HCT116 (cell line): ENCODE results near the gene TNF. TPM values are rescaled to one million over a fixed set of nuclear protein-coding genes. Genes with fewer than 3 reads are reported as not detected.

Experiments
- ATAC-seq: fragments of 200-7000 bp; cut with Tn5 transposase; 2 replicates; pipeline ENCODE4 v1.9.1; 2020; ENCODE audit warnings: mild to moderate bottlenecking, moderate library complexity
- BruUV-seq: library from RNA; stranded (reverse); fragments of 400-500 nt; replicated peaks from 2 replicates; lab custom pipeline; 2021; lab: Mats Ljungman, UMichigan
- CTCF ChIA-PET: fragments of 300-600 bp; sonication (Branson Sonifier 250); formaldehyde crosslinking; loops from one replicate; lab custom pipeline; 2021; ENCODE audit warnings: antibody characterized with exemption; lab: Charles Lee
- POLR2A ChIA-PET: fragments of 300-600, 350-600 bp; sonication (Branson Sonifier 250); formaldehyde crosslinking; loops from one replicate; lab custom pipeline; 2021; ENCODE audit warnings: antibody characterized with exemption; lab: Charles Lee
- RAD21 ChIA-PET, 2 experiments: fragments of 300-600 bp; sonication (Branson Sonifier 250); formaldehyde crosslinking; loops; one replicate each; lab custom pipeline; 2023; ENCODE audit warnings: low total read pairs in 2 of 2; ENCODE audit not compliant: uncharacterized antibody in 2 of 2, unreplicated experiment in 2 of 2, low non-redundant PET in 1 of 2; lab: Charles Lee
- DNase-seq: peaks from one replicate; pipeline ENCODE4 v3.0.0-alpha.2; 2010; ENCODE audit warnings: low read depth, low spot score
- H2AFZ ChIP-seq: fragments of 200-600 bp; shearing (Covaris generic), sonication (generic); 2 replicates; pipeline ENCODE4 v1.6.1; 2017; ENCODE audit warnings: low read depth, mixed run types, mixed read lengths, antibody characterized with exemption, low read length; ENCODE audit not compliant: poor library complexity, severe bottlenecking
- H3K27ac ChIP-seq: 2 replicates; pipeline ENCODE4 v1.5.1; 2012; ENCODE audit warnings: low read depth, low read length
- H3K27me3 ChIP-seq: fragments of 200-600 bp; sonication (generic); 2 replicates; pipeline ENCODE4 v1.6.1; 2016; ENCODE audit warnings: mixed run types, low read length, mixed read lengths; ENCODE audit not compliant: insufficient read depth
- H3K36me3 ChIP-seq, 2 experiments: fragments of 200-500 bp in 1 of 2; fragments of 200-600 bp in 1 of 2; sonication (Bioruptor generic) in 1 of 2; sonication (generic) in 1 of 2; 2 replicates each; pipeline versions ENCODE4 v1.5.1 to v1.6.1; 2014 to 2016; ENCODE audit warnings: low read length in 2 of 2, inconsistent platforms in 1 of 2, mixed read lengths in 1 of 2, mixed run types in 1 of 2; ENCODE audit not compliant: insufficient read depth in 2 of 2, control insufficient read depth in 1 of 2
- H3K4me1 ChIP-seq, 2 experiments: fragments of 200-600 bp in 1 of 2; sonication (generic) in 1 of 2; 2 replicates each; pipeline versions ENCODE4 v1.5.1 to v1.6.1; 2012 to 2017; ENCODE audit warnings: low read length in 2 of 2, inconsistent platforms in 1 of 2, mild to moderate bottlenecking in 1 of 2, mixed read lengths in 1 of 2, mixed run types in 1 of 2, moderate library complexity in 1 of 2; ENCODE audit not compliant: insufficient read depth in 2 of 2, control insufficient read depth in 1 of 2
- H3K4me2 ChIP-seq: fragments of 200-600 bp; sonication (generic); 2 replicates; pipeline ENCODE4 v1.6.1; 2017; ENCODE audit warnings: mixed run types, low read length, mixed read lengths
- H3K4me3 ChIP-seq, 2 experiments: fragments of 200-600 bp in 1 of 2; sonication (generic) in 1 of 2; replicated peaks in 1 of 2; 2 replicates each; pipeline ENCODE4 v1.5.1; 2011 to 2016; ENCODE audit warnings: low read length in 2 of 2, control low read depth in 1 of 2, low read depth in 1 of 2, mild to moderate bottlenecking in 1 of 2, mixed read lengths in 1 of 2, mixed run types in 1 of 2
- H3K79me2 ChIP-seq: fragments of 200-600 bp; sonication (generic); 2 replicates; pipeline ENCODE4 v1.6.1; 2017; ENCODE audit warnings: mild to moderate bottlenecking, mixed run types, low read length, moderate library complexity, mixed read lengths; ENCODE audit not compliant: insufficient read depth
- H3K9ac ChIP-seq: fragments of 200-600 bp; sonication (generic); 2 replicates; pipeline ENCODE4 v1.6.1; 2016; ENCODE audit warnings: low read length, mixed read lengths
- H3K9me2 ChIP-seq: fragments of 200-600 bp; sonication (generic), shearing (Covaris generic); 2 replicates; pipeline ENCODE4 v1.6.1; 2017; ENCODE audit warnings: mixed run types, mild to moderate bottlenecking, moderate library complexity; ENCODE audit not compliant: insufficient read depth
- H3K9me3 ChIP-seq, 2 experiments: fragments of 200-500 bp in 1 of 2; fragments of 200-600 bp in 1 of 2; sonication (Bioruptor generic) in 1 of 2; sonication (generic) in 1 of 2; 2 replicates each; pipeline ENCODE4 v1.6.1; 2014 to 2017; ENCODE audit warnings: low read length in 2 of 2, mixed read lengths in 2 of 2, inconsistent platforms in 1 of 2, low read depth in 1 of 2, mild to moderate bottlenecking in 1 of 2, mixed run types in 1 of 2, moderate library complexity in 1 of 2; ENCODE audit not compliant: control insufficient read depth in 1 of 2, insufficient read depth in 1 of 2
- H4K20me1 ChIP-seq: fragments of 200-600 bp; sonication (generic), shearing (Covaris generic); 2 replicates; pipeline ENCODE4 v1.6.1; 2017; ENCODE audit warnings: mixed run types, mild to moderate bottlenecking, moderate library complexity; ENCODE audit not compliant: insufficient read depth
- CBX3 ChIP-seq: IDR thresholded peaks from 2 replicates; pipeline ENCODE4 v1.6.1; 2012; ENCODE audit warnings: low read depth
- CEBPB ChIP-seq: IDR thresholded peaks from 2 replicates; pipeline ENCODE4 v1.6.1; 2012; ENCODE audit warnings: low read depth
- CTCF ChIP-seq, 3 experiments: fragments of 200-600 bp in 1 of 3; sonication (generic) in 1 of 3; IDR thresholded peaks in 2 of 3; conservative IDR thresholded peaks in 1 of 3; 2 replicates each; pipeline ENCODE4 v1.5.1; 2012 to 2017; ENCODE audit warnings: low read depth in 2 of 3, low read length in 2 of 3, antibody characterized with exemption in 1 of 3, borderline replicate concordance in 1 of 3, control low read depth in 1 of 3, mild to moderate bottlenecking in 1 of 3, mixed read lengths in 1 of 3, mixed run types in 1 of 3, moderate library complexity in 1 of 3; ENCODE audit not compliant: insufficient read depth in 1 of 3
- EGR1 ChIP-seq: IDR thresholded peaks from 2 replicates; pipeline ENCODE4 v1.6.1; 2012; ENCODE audit warnings: low read depth
- ELF1 ChIP-seq: IDR thresholded peaks from 2 replicates; pipeline ENCODE4 v1.6.1; 2012; ENCODE audit warnings: low read depth, borderline replicate concordance
- EZH2phosphoT487 ChIP-seq: fragments of 200-600 bp; IDR thresholded peaks from 2 replicates; pipeline ENCODE4 v1.6.1; 2018; ENCODE audit warnings: antibody characterized with exemption, borderline replicate concordance
- FOSL1 ChIP-seq: IDR thresholded peaks from 2 replicates; pipeline ENCODE4 v1.6.1; 2012; ENCODE audit warnings: low read depth
- JUND ChIP-seq: IDR thresholded peaks from 2 replicates; pipeline ENCODE4 v1.6.1; 2012
- POLR2A ChIP-seq: IDR thresholded peaks from 2 replicates; pipeline ENCODE4 v1.7.0; 2011; ENCODE audit warnings: borderline replicate concordance; ENCODE audit not compliant: insufficient read depth, insufficient read length; ENCODE audit errors: extremely low read depth
- POLR2AphosphoS5 ChIP-seq: IDR thresholded peaks from 2 replicates; pipeline ENCODE4 v1.6.1; 2011; ENCODE audit warnings: mild to moderate bottlenecking, low read depth, low read length, moderate library complexity
- RAD21 ChIP-seq: IDR thresholded peaks from 2 replicates; pipeline ENCODE4 v1.6.1; 2012; ENCODE audit warnings: low read depth, mild to moderate bottlenecking
- SIN3A ChIP-seq: IDR thresholded peaks from 2 replicates; pipeline ENCODE4 v1.6.1; 2012; ENCODE audit warnings: low read depth
- SRF ChIP-seq: IDR thresholded peaks from 2 replicates; pipeline ENCODE4 v1.6.1; 2012; ENCODE audit warnings: low read depth
- TCF7L2 ChIP-seq: IDR thresholded peaks from 2 replicates; pipeline ENCODE4 v1.7.0; 2011; ENCODE audit warnings: borderline replicate concordance, inconsistent platforms; ENCODE audit not compliant: insufficient read depth, insufficient read length; ENCODE audit errors: extremely low read depth
- ZBTB33 ChIP-seq: IDR thresholded peaks from 2 replicates; pipeline ENCODE4 v1.6.1; 2011; ENCODE audit warnings: mild to moderate bottlenecking, low read length, moderate library complexity; ENCODE audit not compliant: insufficient replicate concordance; ENCODE audit errors: extremely low read depth
- ZFX ChIP-seq: fragments of 450-650 bp; IDR thresholded peaks from 2 replicates; pipeline ENCODE4 v1.6.1; 2017
- intact Hi-C: fragments of 100-400 bp; cut with micrococcal nuclease; formaldehyde crosslinking; loops from 2 replicates; pipeline ENCODE4 v1.10.0; 2022
- total RNA-seq: library from RNA; stranded (reverse); gene quantifications from one replicate; pipeline ENCODE4 v1.2.1, GENCODE V29; 2021; ENCODE audit not compliant: unreplicated experiment

Gene TNF
- total RNA-seq, 1 experiment from 2014 or later, result 0.59 TPM

GRCh38 chr6:31607317-31607716, 32.0 kb downstream of the TNF start (continued):
- TF ChIP-seq ZBTB33 (no peak), ZFX (no peak), SIN3A (no peak), SRF (no peak)

- intact Hi-C loops, result no loop called here
- RAD21 ChIA-PET, result interaction anchor here in 1 of 2 experiments (0.6 kb wide), 1 partner anchor 229 kb away, joined by 3 read pairs; no protein-coding TSS in a partner anchor
- POLR2A ChIA-PET, result no interaction called here
- Histone ChIP-seq H3K27ac (no peak overlapping the region), H3K79me2 (no peaks in the 10 kb centered on the region), H3K27me3 (no peaks in the 10 kb centered on the region), H3K9me2 (no peaks in the 10 kb centered on the region), H3K4me2 (no peak overlapping the region), H4K20me1 (no peaks in the 10 kb centered on the region), H3K4me1 (no peaks in the 10 kb centered on the region), H2AFZ (no peak overlapping the region), H3K36me3 (no peaks in the 10 kb centered on the region), H3K9me3 (no peaks in the 10 kb centered on the region), H3K9ac (no peak overlapping the region), H3K4me3 (no peak overlapping the region)
- BruUV-seq, result no TSS peak
- TF ChIP-seq POLR2AphosphoS5, result no peak
- no peak for TF ChIP-seq FOSL1
- no peak for TF ChIP-seq RAD21
- no peak for TF ChIP-seq TCF7L2
- TF ChIP-seq CTCF (IDR thresholded peaks at IDR 0.05 in 2 of 3, conservative IDR thresholded peaks at IDR 0.05 in 1 of 3; ENCODE audit: borderline replicate concordance in 1 of 3, insufficient read depth in 1 of 3, low read depth in 2 of 3, low read length in 2 of 3), result no peak
- TF ChIP-seq POLR2A, result no peak
- no peak for TF ChIP-seq CBX3
- TF ChIP-seq EGR1, result no peak
- TF ChIP-seq ELF1, result no peak
- no peak for TF ChIP-seq EZH2phosphoT487
- TF ChIP-seq SIN3A, result no peak
- TF ChIP-seq JUND, result no peak
- no peak for TF ChIP-seq ZFX
- no peak for TF ChIP-seq ZBTB33
- no peak for TF ChIP-seq CEBPB
- ATAC-seq, result no peak
- no peak for DNase-seq
- CTCF ChIA-PET, result interaction anchor here (0.9 to 1.6 kb wide), 3 partner anchors 9 to 13 kb away, joined by 3 to 6 read pairs (median 3); no protein-coding TSS in a partner anchor
These were observed 34.4 kb downstream of the TNF start for GRCh38 chr6:31609519-31610406.
